Measurements from ENCODE around the gene SARM1.
A peak's percentile ranks its signal among the peaks of the same experiment; 100 is the strongest.

SARM1 gene

DNA sequence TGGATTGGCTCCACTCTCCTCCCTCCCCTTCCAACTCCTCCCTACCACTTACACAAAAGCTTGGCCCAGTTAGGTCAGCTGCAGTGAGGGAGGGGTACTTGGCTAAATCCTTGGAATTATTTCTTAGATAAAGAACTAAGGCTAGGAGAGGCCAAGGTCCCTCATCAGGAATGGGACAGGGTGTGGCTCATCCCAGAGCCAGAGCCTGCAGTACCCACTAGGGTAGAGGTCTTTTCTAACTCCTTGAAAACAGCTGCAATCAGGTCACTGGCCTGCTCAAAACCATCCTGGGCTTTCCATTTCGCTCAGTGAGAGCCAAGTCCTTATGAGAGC lies 36.4 kb downstream of the SARM1 start:
- TF ChIP-seq, protein P1, sequence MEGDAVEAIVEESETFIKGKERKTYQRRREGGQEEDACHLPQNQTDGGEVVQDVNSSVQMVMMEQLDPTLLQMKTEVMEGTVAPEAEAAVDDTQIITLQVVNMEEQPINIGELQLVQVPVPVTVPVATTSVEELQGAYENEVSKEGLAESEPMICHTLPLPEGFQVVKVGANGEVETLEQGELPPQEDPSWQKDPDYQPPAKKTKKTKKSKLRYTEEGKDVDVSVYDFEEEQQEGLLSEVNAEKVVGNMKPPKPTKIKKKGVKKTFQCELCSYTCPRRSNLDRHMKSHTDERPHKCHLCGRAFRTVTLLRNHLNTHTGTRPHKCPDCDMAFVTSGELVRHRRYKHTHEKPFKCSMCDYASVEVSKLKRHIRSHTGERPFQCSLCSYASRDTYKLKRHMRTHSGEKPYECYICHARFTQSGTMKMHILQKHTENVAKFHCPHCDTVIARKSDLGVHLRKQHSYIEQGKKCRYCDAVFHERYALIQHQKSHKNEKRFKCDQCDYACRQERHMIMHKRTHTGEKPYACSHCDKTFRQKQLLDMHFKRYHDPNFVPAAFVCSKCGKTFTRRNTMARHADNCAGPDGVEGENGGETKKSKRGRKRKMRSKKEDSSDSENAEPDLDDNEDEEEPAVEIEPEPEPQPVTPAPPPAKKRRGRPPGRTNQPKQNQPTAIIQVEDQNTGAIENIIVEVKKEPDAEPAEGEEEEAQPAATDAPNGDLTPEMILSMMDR (IDR thresholded peaks at IDR 0.05; ENCODE audit: low read depth, low read length): no peak
- in situ Hi-C loops (cut with HindIII; ENCODE audit: low sequenced_read_pairs): no loop called here
- no peak for DNase-seq (ENCODE audit: low read depth, low spot score)
- no peak overlapping the region for H3K4me3 ChIP-seq (ENCODE audit: low read depth, low read length)

DNA sequence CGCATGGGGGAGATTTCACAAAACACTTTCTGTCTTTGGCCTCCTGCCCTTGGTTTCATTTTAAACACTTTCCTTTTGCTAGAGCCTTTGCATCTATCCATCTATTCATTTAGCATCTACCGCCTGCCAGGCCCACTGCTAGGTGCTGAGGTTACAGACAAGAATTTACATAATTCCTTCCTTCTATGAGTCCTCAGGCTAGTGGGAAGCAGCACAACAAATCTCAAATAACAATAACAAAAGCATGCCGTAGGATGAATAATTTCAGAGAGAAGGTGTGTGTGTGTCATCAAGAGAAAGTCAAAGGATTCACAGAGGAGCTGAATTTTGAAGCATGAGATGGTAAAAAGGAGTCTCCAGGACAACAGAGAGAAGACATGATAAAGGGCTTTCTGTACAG lies 40.6 kb downstream of the SARM1 start:
- TF ChIP-seq, protein P1 (IDR thresholded peaks at IDR 0.05; ENCODE audit: low read depth, low read length): no peak
- H3K4me3 ChIP-seq (ENCODE audit: low read depth, low read length): no peak overlapping the region
- DNase-seq (ENCODE audit: low read depth, low spot score): no peak
- in situ Hi-C loops (cut with HindIII; ENCODE audit: low sequenced_read_pairs): no loop called here

DNA sequence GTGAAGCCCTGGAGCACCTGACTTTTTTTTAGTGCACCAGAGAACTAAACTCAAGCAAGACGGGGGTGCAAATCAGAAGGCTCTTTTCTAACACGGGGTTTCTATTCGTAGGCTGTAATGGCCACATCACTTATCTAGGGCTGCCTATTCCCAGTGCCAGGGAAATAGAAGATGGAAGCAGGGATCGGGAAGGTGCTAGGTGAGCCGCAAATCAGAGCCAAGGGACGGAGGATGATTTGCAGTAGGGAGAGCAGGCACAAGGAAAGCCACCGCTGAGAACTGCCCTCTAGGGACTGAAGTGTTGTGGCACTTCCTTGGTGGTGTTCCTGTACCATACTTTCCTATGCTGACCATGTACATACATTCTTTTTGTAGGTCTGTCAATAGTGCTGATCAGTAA lies 42.3 kb downstream of the SARM1 start:
- no peak for DNase-seq (ENCODE audit: low read depth, low spot score)
- TF ChIP-seq, protein P1 (IDR thresholded peaks at IDR 0.05; ENCODE audit: low read depth, low read length): no peak
- H3K4me3 ChIP-seq (ENCODE audit: low read depth, low read length): no peak overlapping the region
- in situ Hi-C loops (cut with HindIII; ENCODE audit: low sequenced_read_pairs): no loop called here

DNA sequence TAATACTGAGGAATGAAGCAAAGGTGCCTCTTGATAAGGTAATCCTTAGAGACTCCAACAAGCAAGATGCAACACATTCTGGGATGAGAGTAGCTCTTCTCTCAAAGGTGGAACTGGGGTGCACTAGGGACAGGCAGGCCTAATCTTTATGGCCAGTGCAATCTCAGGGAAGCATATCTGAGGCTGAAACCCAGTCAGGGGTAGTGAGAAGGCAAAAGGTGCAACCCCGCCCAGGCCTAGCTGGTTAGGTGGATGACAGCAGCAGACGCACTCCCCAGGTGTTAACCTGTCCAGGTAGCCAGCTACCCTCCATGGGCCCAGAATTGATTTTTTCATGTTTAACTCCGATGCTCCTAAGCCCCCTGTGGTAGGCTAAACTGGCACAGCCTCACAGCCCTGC lies 44.4 kb downstream of the SARM1 start:
- TF ChIP-seq, protein P1 (IDR thresholded peaks at IDR 0.05; ENCODE audit: low read depth, low read length): no peak
- in situ Hi-C loops (cut with HindIII; ENCODE audit: low sequenced_read_pairs): no loop called here
- no peak for DNase-seq (ENCODE audit: low read depth, low spot score)
- no peak overlapping the region for H3K4me3 ChIP-seq (ENCODE audit: low read depth, low read length)

DNA sequence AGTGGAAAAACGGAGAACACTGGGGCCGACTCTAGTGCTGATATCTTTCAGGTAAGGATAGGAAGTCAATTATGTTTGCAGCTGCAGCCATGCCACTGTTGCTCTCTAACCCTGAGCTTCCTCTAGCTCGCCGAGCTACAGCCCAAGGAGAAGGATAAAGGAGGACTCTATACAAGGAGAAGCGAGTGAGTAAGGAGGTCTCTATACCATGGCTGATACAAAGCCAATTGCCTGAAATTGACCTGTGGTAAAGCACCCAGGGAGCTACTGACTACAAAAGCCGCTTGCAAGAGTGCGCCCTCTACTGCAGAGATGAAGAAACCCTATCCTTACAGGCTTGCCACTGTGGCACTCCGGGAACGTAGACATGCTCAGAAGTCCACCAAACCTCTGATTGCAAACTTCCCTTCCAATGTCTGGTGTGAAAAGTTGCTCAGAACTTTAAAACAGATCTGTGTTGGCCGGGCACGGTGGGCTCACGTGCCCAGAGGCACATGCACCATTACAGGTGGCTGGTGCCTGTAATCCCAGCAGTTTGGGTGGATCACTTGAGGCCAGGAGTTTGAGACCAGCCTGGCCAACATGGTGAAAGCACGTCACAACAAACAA lies 45.3 kb downstream of the SARM1 start:
- no peak overlapping the region for H3K4me3 ChIP-seq (ENCODE audit: low read depth, low read length)
- TF ChIP-seq, protein P1 (IDR thresholded peaks at IDR 0.05; ENCODE audit: low read depth, low read length): peak; percentile 78
- in situ Hi-C loops (cut with HindIII; ENCODE audit: low sequenced_read_pairs): no loop called here
- peak; percentile 43 for DNase-seq (ENCODE audit: low read depth, low spot score)

DNA sequence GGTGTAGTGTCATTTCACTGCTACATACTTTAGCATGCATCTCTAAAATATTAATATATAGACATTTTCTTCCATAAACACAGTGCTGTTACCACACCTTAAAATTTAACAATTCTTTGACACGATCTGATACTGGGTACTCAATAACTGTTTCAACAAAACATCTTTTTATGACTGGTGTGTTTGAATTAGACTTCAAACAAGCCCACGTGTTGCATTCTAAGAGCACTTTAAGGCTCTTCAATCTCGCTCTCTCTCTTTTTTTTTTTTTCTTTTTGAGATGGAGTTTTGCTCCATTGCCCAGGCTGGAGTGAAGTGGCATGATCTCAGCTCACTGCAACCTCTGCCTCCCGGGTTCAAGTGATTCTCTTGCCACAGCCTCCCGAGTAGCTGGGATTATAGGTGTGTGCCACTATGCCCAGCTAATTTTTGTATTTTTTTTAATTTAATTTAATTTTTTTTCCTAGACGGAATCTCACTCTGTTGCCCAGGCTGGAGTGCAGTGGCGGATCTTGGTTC lies 50.4 kb downstream of the SARM1 start:
- no peak overlapping the region for H3K4me3 ChIP-seq (ENCODE audit: low read depth, low read length)
- in situ Hi-C loops (cut with HindIII; ENCODE audit: low sequenced_read_pairs): no loop called here
- TF ChIP-seq, protein P1 (IDR thresholded peaks at IDR 0.05; ENCODE audit: low read depth, low read length): no peak
- no peak for DNase-seq (ENCODE audit: low read depth, low spot score)
